Testis (tissue), 2 donors: ENCODE results near the gene OR2A1.
"Not testable (repeated sequence)": the region's sequence is repeated elsewhere in the genome, so short reads cannot be mapped to it uniquely, and the experiment has no call there.

Experiments
- POLR2A ChIP-seq: fragments of 450-650 bp; IDR thresholded peaks from one replicate; pipeline ENCODE4 v1.6.1; 2017; ENCODE audit warnings: antibody characterized with exemption, mild to moderate bottlenecking, moderate library complexity
- TF ChIP-seq, protein P1 (sequence below), 3 experiments: fragments of 450-650 bp in 2 of 3; fragments of 200-600 bp in 1 of 3; sonication (generic) in 1 of 3; IDR thresholded peaks; one replicate each; pipeline ENCODE4 v1.5.1; 2016 to 2019; ENCODE audit warnings: antibody characterized with exemption in 3 of 3, mild to moderate bottlenecking in 2 of 3, moderate library complexity in 1 of 3

DNA sequence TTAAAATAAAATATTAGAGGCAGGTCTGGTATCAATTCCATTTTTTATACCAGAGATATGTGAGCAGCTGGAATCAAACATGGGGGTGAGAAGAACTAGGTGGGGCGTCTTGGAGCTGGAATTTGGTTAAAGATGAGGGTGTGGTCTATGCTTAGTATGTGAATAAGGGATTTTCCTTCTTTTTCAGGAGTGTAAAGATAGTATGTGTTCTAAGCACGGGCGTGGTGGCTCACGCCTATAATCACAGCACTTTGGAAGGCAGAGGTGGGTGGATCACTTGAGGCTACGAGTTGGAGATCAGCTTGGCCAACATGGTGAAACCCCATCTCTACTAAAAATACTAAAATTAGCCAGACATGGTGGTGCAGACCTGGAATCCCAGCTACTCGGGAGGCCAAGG is 36.9 kb upstream of the OR2A1 start:
- TF ChIP-seq POLR2A, result not testable (repeated sequence)
- TF ChIP-seq, protein P1, sequence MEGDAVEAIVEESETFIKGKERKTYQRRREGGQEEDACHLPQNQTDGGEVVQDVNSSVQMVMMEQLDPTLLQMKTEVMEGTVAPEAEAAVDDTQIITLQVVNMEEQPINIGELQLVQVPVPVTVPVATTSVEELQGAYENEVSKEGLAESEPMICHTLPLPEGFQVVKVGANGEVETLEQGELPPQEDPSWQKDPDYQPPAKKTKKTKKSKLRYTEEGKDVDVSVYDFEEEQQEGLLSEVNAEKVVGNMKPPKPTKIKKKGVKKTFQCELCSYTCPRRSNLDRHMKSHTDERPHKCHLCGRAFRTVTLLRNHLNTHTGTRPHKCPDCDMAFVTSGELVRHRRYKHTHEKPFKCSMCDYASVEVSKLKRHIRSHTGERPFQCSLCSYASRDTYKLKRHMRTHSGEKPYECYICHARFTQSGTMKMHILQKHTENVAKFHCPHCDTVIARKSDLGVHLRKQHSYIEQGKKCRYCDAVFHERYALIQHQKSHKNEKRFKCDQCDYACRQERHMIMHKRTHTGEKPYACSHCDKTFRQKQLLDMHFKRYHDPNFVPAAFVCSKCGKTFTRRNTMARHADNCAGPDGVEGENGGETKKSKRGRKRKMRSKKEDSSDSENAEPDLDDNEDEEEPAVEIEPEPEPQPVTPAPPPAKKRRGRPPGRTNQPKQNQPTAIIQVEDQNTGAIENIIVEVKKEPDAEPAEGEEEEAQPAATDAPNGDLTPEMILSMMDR (IDR thresholded peaks at IDR 0.05), result not testable (repeated sequence)
